Stimulated activated naive CD8-positive, alpha-beta T cell treated with anti-CD3 and anti-CD28 coated beads, Interleukin-15, Interleukin-2, amounts not matched to agents 100 ng/mL and 50 ng/mL, for 24 hours (primary cell): Measurements from ENCODE around the gene WDR70.
A peak's percentile ranks its signal among the peaks of the same experiment; 100 is the strongest.
"Not testable (repeated sequence)": the region's sequence is repeated elsewhere in the genome, so short reads cannot be mapped to it uniquely, and the experiment has no call there.

ENCODE experiments used
- H3K27ac Mint-ChIP-seq: one replicate; pipeline ENCODE4 v1.8.0; 2021; ENCODE audit warnings: mild to moderate bottlenecking, mixed read lengths
- H3K27me3 Mint-ChIP-seq: one replicate; pipeline ENCODE4 v1.8.0; 2021; ENCODE audit warnings: mixed read lengths
- H3K36me3 Mint-ChIP-seq: one replicate; pipeline ENCODE4 v1.8.0; 2021; ENCODE audit warnings: low read depth, mixed read lengths
- H3K4me1 Mint-ChIP-seq: one replicate; pipeline ENCODE4 v1.8.0; 2021; ENCODE audit warnings: low read depth, mixed read lengths
- H3K4me3 Mint-ChIP-seq: one replicate; pipeline ENCODE4 v1.8.0; 2021; ENCODE audit warnings: mild to moderate bottlenecking, mixed read lengths
- H3K9me3 Mint-ChIP-seq: one replicate; pipeline ENCODE4 v1.8.0; 2021; ENCODE audit warnings: mixed read lengths

Gene WDR70

DNA sequence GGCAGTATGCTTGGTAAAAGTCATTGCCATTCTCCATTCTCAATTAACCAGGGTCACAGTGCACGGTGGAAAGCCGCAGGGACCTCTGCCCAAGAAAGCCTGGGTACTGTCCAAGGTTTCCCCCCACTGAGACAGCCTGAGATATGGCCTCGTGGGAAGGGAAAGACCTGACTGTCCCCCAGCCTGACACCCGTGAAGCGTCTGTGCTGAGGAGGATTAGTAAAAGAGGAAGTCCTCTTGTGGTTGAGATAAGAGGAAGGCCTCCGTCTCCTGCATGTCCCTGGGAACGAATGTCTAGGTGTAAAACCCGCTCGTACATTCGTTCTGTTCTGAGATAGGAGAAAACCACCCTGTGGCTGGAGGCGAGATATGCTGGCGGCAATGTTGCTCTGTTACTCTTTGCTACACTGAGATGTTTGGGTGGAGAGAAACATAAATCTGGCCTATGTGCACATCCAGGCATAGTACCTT lies 293.0 kb downstream of the WDR70 start:
- H3K9me3 Mint-ChIP-seq, H3K36me3 Mint-ChIP-seq, H3K27me3 Mint-ChIP-seq, H3K4me3 Mint-ChIP-seq: not testable (repeated sequence)
- peaks cover 20% of the 10 kb centered on the region for H3K4me1 Mint-ChIP-seq
- H3K27ac Mint-ChIP-seq = peak overlapping the region; percentile 38

DNA sequence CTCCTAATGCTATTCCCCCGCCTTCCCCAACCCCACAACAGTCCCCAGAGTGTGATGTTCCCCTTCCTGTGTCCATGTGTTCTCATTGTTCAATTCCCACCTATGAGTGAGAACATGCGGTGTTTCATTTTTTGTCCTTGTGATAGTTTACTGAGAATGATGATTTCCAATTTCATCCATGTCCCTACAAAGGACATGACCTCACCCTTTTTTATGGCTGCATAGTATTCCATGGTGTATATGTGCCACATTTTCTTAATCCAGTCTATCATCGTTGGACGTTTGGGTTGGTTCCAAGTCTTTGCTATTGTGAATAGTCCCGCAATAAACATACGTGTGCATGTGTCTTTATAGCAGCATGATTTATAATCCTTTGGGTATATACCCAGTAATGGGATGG lies 295.2 kb downstream of the WDR70 start:
- H3K27ac Mint-ChIP-seq, H3K9me3 Mint-ChIP-seq, H3K4me3 Mint-ChIP-seq, H3K27me3 Mint-ChIP-seq: not testable (repeated sequence)
- H3K36me3 Mint-ChIP-seq = peaks cover 11% of the 10 kb centered on the region
- peaks cover 20% of the 10 kb centered on the region for H3K4me1 Mint-ChIP-seq

- H3K27ac Mint-ChIP-seq, H3K4me1 Mint-ChIP-seq, H3K4me3 Mint-ChIP-seq, H3K27me3 Mint-ChIP-seq: not testable (repeated sequence)
- Mint-ChIP-seq H3K36me3 (peaks cover 37% of the 10 kb centered on the region), H3K9me3 (peaks cover 23% of the 10 kb centered on the region)
Measured at GRCh38 chr5:37679326-37679725, 300.2 kb downstream of the WDR70 start.

- Mint-ChIP-seq H3K9me3 (peaks cover 23% of the 10 kb centered on the region), H3K36me3 (peaks cover 41% of the 10 kb centered on the region)
- H3K27me3 Mint-ChIP-seq, H3K4me1 Mint-ChIP-seq, H3K27ac Mint-ChIP-seq, H3K4me3 Mint-ChIP-seq: not testable (repeated sequence)
Measured at GRCh38 chr5:37679903-37680302, 300.8 kb downstream of the WDR70 start.

GRCh38 chr5:37683072-37683471 lies 304.0 kb downstream of the WDR70 start:
- peaks cover 43% of the 10 kb centered on the region for H3K36me3 Mint-ChIP-seq
- no peak overlapping the region for H3K27ac Mint-ChIP-seq
- peaks cover 8% of the 10 kb centered on the region for H3K4me1 Mint-ChIP-seq

DNA sequence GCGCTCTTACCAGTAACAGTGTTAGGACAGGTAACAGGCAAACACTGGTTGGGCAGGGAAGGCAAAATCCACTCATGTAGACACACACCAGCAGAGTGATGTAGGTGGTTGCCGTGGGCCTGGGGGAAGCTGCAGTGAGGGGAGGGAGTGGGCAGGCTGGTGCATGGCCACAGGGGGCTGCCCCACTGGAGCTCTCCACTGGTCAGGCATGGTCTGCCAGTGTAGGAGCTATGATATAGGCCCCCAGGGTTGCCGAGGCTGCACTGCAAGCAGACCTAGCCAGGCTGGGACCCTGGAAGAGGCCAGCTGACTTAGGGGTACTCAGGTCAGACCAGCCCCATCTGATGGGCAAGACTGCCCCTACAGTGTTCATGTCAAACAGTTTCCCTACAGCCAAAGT lies 306.1 kb downstream of the WDR70 start:
- H3K36me3 Mint-ChIP-seq = peaks cover 38% of the 10 kb centered on the region
- H3K27ac Mint-ChIP-seq = no peak overlapping the region
- no peaks in the 10 kb centered on the region for H3K27me3 Mint-ChIP-seq
- peaks cover 3% of the 10 kb centered on the region for H3K4me1 Mint-ChIP-seq
- peaks cover 30% of the 10 kb centered on the region for H3K9me3 Mint-ChIP-seq
- H3K4me3 Mint-ChIP-seq = no peak overlapping the region

More at GRCh38 chr5:37683072-37683471, 304.0 kb downstream of the WDR70 start:
- Mint-ChIP-seq H3K27me3 (no peaks in the 10 kb centered on the region), H3K4me3 (no peak overlapping the region), H3K9me3 (peaks cover 26% of the 10 kb centered on the region)

DNA sequence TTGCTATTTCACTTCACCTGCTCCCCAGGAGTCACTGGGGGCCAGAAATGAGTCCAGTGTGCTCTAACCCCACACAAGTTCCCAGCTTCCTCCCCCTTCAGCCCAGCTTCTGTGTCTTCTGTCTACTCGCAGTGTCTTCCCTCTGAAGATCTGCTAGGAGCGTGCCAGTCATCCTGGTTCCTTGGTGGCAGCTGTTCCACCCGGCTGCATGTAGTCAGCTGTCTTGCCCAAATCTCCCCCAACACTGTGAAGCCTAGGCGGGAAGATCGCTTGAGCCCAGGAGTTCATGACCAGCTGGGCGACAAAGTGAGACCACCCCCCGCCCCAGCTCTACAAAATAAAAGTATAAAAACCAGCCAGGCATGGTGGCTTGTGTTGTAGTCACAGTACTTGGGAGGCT lies 306.7 kb downstream of the WDR70 start:
- Mint-ChIP-seq H3K27ac (no peak overlapping the region), H3K27me3 (no peaks in the 10 kb centered on the region), H3K36me3 (peaks cover 34% of the 10 kb centered on the region), H3K4me1 (no peaks in the 10 kb centered on the region), H3K4me3 (no peak overlapping the region), H3K9me3 (peaks cover 26% of the 10 kb centered on the region)

GRCh38 chr5:37688925-37689324 lies 309.8 kb downstream of the WDR70 start:
- H3K4me3 Mint-ChIP-seq, H3K27ac Mint-ChIP-seq, H3K27me3 Mint-ChIP-seq, H3K4me1 Mint-ChIP-seq: not testable (repeated sequence)
- Mint-ChIP-seq H3K36me3 (peaks cover 22% of the 10 kb centered on the region), H3K9me3 (peaks cover 14% of the 10 kb centered on the region)

GRCh38 chr5:37694333-37694732 lies 315.2 kb downstream of the WDR70 start:
- peaks cover 20% of the 10 kb centered on the region for H3K36me3 Mint-ChIP-seq
- not testable (repeated sequence) for H3K4me3 Mint-ChIP-seq, H3K27ac Mint-ChIP-seq, H3K4me1 Mint-ChIP-seq, H3K27me3 Mint-ChIP-seq
- peaks cover 11% of the 10 kb centered on the region for H3K9me3 Mint-ChIP-seq

GRCh38 chr5:37694867-37695266 lies 315.7 kb downstream of the WDR70 start:
- Mint-ChIP-seq H3K4me3 (no peak overlapping the region), H3K36me3 (peaks cover 20% of the 10 kb centered on the region), H3K27ac (no peak overlapping the region)

DNA sequence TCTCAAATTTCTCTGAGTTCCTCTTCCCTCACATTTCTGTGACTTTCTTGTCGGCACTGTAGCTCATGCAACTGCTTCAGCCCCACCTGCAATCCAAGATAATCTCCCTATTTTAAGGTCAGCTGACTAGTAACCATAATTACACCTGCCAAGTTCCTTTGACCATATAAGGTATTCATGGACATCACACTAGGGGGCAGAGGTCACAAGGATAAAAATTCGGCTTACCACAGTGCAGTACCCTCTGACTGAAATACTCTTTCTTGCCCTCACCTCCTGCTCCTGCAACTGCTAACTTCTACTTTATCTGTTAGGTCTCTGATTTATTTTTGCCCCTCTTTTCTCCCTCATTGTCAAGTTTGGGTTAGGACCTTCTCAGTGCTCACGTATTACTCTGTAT lies 316.5 kb downstream of the WDR70 start:
- peaks cover 17% of the 10 kb centered on the region for H3K36me3 Mint-ChIP-seq
- no peak overlapping the region for H3K4me3 Mint-ChIP-seq
- no peak overlapping the region for H3K27ac Mint-ChIP-seq
- H3K9me3 Mint-ChIP-seq = peaks cover 7% of the 10 kb centered on the region
- no peaks in the 10 kb centered on the region for H3K4me1 Mint-ChIP-seq
- H3K27me3 Mint-ChIP-seq = no peaks in the 10 kb centered on the region

More at GRCh38 chr5:37694867-37695266, 315.7 kb downstream of the WDR70 start:
- Mint-ChIP-seq H3K4me1 (no peaks in the 10 kb centered on the region), H3K9me3 (peaks cover 9% of the 10 kb centered on the region), H3K27me3 (no peaks in the 10 kb centered on the region)

GRCh38 chr5:37696190-37697021 lies 317.3 kb downstream of the WDR70 start:
- Mint-ChIP-seq H3K27ac (no peak overlapping the region), H3K27me3 (no peaks in the 10 kb centered on the region), H3K4me1 (no peaks in the 10 kb centered on the region), H3K36me3 (peaks cover 22% of the 10 kb centered on the region), H3K4me3 (no peak overlapping the region), H3K9me3 (peaks cover 4% of the 10 kb centered on the region)

DNA sequence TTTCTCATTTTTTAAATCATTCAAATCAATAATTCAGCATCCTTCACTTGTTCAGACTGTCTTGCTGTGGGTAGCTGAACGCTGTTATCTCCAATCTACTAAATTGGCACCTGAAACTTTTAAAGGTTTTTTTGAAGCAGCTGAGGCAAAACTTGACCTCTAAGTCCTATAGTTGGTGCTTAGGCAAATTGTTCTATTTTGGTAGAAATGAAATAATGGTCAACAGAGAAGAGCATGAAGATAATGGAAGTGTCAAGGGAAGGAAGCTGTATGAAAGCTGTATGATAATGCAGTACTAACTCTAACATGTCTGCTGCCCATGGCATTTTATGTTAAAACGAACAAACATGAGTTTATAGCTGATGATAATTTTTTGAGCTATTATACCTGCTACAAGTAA lies 322.8 kb downstream of the WDR70 start:
- Mint-ChIP-seq H3K27me3 (no peaks in the 10 kb centered on the region), H3K27ac (no peak overlapping the region), H3K4me1 (no peaks in the 10 kb centered on the region), H3K36me3 (peaks cover 53% of the 10 kb centered on the region), H3K9me3 (peaks cover 10% of the 10 kb centered on the region), H3K4me3 (no peak overlapping the region)

DNA sequence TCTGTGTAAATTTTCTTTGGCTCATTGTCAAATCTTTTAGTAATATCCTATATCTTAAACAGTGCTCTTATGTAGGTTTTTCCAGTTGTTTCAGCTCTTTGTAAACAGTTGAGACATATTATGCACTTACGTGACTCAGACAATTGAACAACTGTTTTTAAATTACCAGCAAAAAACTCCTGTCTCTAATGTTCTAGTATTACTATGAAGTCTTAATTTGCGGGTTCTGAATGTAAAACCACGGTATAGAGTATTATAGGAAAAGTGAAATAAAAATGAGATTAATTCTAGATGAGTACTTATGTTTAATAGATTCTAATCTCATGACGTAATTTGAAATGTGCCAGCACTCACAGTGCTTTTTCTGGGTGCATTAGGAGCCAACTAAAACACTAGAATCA lies 324.7 kb downstream of the WDR70 start:
- Mint-ChIP-seq H3K9me3 (peaks cover 10% of the 10 kb centered on the region), H3K4me1 (no peaks in the 10 kb centered on the region), H3K27ac (no peak overlapping the region), H3K27me3 (no peaks in the 10 kb centered on the region), H3K4me3 (no peak overlapping the region), H3K36me3 (peaks cover 53% of the 10 kb centered on the region)

DNA sequence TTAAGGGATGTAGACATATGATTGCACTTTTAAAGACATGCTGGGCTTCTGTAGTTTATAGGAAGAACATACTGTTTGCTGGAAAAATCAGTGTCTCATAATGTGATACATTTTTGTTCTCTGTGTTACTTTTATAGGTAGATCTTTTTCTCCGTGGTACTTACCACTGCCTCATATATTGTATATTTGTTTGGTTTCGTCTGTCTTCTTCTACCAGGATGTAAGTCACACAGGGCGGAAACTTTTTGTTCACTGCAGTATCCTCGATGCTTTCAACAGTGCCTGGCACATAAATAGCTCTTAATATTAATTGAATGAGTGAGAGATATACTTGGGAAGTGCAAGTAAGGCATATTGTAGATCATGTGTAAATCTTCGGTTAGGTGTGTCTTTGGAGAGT lies 325.3 kb downstream of the WDR70 start:
- Mint-ChIP-seq H3K4me3 (no peak overlapping the region), H3K36me3 (peaks cover 47% of the 10 kb centered on the region), H3K27me3 (no peaks in the 10 kb centered on the region), H3K9me3 (peaks cover 10% of the 10 kb centered on the region), H3K27ac (no peak overlapping the region), H3K4me1 (no peaks in the 10 kb centered on the region)

DNA sequence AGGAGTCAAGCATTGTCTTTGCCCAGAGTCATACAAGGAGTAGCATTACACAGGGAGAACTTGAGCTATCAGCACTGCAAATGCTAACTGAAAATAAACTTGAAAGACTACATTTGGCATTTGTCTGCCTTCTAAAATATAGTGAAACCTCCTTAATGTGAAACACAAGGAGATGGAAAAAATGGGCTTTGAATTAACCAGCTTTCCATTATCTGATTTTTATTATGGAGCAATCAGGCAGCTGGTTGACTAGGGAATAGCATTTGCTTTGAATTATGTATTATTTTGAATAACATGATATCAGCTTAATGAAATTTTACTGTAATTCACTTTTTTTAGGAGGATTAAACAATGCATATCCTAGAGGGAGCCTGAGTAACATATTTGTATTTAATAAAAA lies 329.9 kb downstream of the WDR70 start:
- Mint-ChIP-seq H3K36me3 (peaks cover 26% of the 10 kb centered on the region), H3K4me1 (peaks cover 7% of the 10 kb centered on the region), H3K27ac (no peak overlapping the region), H3K27me3 (no peaks in the 10 kb centered on the region), H3K9me3 (peaks cover 10% of the 10 kb centered on the region), H3K4me3 (no peak overlapping the region)
